ENCODE measurements around the gene BACH1.
A peak's percentile ranks its signal among the peaks of the same experiment; 100 is the strongest.

The BACH1 gene

DNA sequence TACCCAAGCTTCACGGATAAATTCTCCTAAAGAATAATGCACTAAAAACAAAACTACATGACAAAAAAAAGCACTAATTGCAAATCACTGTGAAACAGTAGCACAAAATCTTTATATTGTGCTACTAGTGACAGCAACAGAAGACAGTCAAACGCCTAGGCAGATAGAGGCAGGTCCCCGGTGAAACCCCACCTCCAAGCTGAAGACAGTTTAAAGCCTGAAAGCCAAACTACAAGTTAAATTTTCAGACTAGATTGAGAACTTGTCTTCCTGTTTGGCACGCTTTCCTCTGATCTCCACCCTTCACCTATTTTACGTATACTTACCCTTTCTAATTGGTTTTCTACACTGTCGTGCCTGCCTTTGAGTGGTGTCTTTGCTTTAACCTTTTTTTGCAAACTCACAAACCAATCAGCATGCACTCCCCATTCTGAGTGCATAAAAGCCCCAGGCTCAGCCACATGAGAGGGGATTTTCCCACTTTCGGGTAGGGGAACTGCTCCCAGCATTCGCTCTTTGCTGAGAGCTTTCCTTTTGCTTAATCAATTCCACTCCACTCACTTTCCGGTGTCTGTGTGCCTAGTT, 3.6 kb upstream of the BACH1 start:
- peak; percentile 23 for DNase-seq

DNA sequence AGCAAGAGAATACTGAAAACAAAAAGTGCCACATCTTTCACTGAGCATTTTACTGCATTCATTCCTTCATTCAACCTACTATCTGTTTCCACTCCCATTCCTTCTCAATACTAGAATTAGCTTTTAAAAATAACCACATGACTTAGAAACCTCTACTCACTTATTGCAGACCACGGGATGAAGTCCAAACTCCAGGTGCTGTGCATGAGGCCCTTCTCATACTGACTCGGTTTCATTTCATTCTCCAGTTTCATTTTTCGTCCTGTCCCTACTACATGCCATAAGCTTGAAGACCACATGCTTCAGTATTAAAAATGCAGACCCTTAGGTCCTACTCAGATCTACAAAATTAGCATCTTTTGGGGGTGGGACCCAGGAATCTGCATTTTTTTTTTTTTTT, 2.3 kb upstream of the BACH1 start:
- DNase-seq, result no peak

GRCh38 chr21:29297483-29298347, 1.0 kb upstream of the BACH1 start:
- no peak for DNase-seq

GRCh38 chr21:29299046-29299915, 559 bp downstream of the BACH1 start:
- peak; percentile 69 for DNase-seq

DNA sequence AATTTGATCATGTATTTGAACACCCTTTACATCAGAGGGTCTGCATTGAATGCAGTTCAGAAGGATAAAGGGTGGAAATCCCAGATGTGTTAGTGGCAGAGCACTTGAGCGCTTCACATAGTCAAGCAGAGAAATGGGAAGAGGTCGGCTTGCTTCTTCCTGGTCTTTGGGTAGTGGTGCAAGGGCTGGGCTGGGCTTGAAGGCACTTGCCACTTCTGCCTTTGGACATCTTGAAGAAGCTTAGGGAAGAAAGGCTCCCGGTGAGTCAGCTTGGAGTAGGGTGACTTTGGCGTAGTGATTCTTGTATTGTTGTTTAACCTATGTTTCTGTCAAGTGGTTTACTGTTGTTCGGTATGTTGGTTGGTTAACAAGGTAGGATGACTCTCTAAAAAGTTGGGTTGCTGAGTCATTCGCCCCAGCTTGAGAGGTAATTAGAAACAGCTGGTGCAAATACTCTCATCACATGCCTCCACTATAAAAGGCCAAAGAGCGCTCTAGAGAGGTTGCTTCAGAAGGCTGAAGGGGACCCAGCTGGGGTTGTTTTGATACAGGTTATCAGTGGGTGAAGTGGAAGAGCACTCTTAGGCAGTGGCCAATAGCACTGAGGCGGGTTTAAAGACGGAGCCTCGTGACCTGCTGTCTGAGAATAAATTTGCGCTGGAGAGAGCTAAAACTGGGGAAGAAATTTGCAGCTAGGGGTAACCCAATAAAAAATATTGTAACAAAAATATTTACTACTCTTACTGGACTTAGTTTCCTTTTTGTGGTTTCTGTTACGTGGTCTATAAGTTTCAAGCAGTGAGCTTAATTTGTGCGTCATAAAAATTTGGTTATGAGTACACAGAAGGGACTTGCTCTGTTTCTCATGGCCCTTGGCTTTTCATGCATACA, 1.4 kb downstream of the BACH1 start:
- peak; percentile 30 for DNase-seq

DNA sequence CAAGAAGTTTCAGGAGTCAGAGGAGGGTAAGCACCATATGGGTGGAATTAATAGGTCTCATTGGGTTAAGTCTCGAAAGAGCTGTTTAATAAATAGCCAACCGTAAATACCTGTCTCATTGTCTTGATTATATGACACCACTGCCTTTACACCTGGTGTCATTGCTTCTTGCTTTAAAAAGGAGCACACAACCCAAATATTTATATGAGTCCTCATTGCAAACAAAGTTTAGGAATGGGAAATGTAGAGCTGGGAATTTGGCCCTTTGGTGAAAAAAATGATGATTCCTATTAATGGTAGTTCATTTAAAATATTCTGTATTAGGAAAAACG, 2.1 kb downstream of the BACH1 start:
- DNase-seq, result no peak

DNA sequence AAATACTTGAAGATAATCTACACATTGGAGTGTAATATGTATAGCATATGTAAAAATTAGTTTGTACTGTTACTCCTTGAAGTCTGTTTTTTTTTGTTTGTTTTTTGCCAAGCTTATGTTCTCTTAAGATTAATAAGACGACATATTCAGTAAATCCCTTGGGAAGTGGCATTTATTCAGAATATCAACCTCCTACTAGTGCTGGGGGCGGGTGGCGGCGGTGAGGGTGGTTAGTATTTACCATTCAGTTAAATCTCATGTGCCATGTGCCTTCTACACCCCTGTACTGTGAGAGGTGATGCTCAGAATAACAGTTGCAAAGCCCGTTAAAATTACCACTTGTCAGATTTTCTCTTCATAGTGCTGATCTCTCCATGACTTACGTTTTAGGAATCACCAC, 3.0 kb downstream of the BACH1 start:
- DNase-seq, result no peak

- DNase-seq, result no peak
Measured at GRCh38 chr21:29302359-29302875, 3.7 kb downstream of the BACH1 start.

GRCh38 chr21:29303288-29303687, 4.6 kb downstream of the BACH1 start:
- DNase-seq, result no peak

DNA sequence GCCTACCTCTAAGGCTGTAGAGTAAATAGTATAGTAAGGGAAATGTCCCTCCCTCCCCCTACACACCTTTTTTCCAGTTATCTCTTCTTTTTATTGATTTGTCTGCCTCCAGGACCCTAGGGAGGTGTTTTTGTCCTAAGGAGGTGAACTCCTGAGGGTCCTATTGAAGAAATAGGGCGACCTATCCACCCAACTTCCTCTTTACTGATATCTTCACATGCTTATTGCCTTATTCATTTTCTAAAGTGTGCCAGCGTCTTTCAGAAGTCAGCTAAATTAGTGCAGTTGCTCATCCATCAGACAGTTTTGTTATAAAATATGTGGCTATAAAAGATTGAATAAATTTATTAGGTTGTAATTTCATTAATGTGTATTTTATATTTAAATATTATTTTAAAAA, 5.9 kb downstream of the BACH1 start:
- DNase-seq, result no peak

DNA sequence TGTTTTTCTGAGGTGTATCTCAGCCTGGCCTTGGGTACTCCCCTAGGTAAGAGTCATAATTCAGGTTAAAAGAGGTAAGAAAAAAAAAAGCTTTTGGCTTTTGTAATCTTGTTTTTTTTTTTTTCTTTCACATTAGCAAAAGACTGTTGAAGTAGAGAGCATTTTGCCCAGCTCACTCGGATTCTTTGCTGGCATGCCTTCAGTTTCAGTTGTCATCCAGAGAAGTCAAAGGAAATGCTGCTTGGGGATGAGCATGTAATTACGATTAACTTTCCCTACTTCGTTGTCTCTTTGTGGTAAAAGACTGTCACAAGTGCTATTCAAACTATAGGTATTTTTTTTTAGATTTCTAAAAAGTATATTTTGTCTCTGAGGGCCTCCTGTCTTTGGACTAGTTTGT, 6.3 kb downstream of the BACH1 start:
- no peak for DNase-seq

- DNase-seq, result no peak
Measured at GRCh38 chr21:29305561-29305960, 6.8 kb downstream of the BACH1 start.

- no peak for DNase-seq
Measured at GRCh38 chr21:29306920-29307319, 8.2 kb downstream of the BACH1 start.

DNA sequence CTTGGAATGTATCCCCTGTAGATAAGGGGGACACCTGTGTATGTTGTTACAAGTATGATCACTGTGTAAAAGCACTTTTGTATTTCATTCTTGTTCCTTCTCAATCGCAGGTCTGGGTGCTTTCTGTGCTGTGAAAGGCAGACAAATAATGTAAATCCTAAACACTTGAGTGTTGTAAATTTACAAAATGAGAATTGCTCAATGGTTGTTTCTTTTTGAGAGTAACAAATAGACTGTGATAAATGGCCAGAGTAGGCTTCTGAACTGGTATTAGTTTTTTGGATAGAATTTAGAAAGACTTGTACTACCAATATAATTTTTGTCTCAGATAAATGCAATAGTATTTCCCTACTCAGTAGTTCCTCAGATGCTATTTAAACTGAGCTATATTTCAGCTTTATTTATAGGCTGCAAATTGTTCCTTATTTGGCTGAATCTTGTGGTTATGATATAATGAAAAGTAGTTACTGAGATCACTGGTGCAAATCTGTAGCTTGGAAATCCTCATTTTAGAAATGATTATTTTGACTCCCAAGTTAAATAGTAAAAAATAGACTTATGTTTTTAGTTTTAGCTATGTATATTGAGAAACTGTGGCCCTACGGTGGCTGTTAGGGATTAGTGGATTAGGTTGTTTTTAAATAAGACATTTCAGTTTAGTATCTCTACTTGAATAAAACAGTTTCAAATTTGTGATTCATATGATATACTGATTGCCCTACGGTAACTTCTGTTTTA, 9.2 kb downstream of the BACH1 start:
- DNase-seq, result no peak

DNA sequence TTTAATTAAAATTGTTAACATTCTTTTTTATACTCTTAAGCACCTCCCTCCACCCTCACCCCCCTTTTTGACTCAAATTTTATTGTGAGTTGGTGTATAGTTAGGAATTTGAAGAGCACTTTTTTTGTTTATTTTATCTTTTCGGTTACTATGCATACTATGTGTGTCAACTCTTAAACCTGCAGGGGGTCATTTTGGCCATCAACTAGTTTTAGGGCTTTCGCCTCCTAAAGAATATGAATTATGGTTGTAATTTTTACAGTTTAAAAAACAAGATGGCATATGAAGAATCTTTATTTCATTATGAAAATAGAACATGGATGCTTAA, 9.7 kb downstream of the BACH1 start:
- no peak for DNase-seq

- no peak for DNase-seq
Measured at GRCh38 chr21:29309703-29310102, 11.0 kb downstream of the BACH1 start.

GRCh38 chr21:29311802-29312201, 13.1 kb downstream of the BACH1 start:
- DNase-seq, result no peak

- DNase-seq, result no peak
Measured at GRCh38 chr21:29312981-29313380, 14.3 kb downstream of the BACH1 start.

DNA sequence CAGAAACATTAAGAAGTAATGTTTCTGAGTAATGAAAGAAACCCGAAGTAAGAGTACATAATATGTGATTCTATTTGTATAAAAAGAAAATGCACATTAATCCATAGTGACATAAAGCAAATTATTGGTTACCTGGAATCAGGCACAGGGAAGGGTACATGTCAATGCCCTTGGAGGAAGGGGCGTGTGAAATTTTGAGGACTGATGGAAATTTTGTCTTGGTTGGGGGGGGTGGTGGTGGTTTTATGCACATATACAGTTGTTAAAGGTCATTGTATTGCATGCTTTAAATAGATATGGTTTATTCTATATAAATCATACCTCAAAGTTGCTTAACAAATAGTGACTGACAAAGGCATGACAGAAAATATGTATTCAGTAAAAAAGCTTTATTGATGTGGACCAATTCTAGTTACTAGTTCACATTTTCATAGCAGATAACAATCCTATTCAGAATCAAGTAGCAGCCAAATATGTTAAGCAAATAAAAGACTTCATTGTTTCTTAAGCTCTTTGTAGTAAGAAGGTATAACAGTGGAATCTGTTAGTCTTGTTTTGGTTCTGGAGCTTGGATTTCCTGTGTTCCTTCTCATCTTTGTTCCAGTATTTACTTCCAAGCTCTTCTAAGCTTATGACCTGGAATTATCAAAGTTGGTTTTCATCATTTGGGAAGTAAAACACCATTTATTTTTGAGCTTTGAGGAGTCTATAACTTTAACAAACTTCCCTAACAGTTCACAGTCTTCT, 15.1 kb downstream of the BACH1 start:
- no peak for DNase-seq

DNA sequence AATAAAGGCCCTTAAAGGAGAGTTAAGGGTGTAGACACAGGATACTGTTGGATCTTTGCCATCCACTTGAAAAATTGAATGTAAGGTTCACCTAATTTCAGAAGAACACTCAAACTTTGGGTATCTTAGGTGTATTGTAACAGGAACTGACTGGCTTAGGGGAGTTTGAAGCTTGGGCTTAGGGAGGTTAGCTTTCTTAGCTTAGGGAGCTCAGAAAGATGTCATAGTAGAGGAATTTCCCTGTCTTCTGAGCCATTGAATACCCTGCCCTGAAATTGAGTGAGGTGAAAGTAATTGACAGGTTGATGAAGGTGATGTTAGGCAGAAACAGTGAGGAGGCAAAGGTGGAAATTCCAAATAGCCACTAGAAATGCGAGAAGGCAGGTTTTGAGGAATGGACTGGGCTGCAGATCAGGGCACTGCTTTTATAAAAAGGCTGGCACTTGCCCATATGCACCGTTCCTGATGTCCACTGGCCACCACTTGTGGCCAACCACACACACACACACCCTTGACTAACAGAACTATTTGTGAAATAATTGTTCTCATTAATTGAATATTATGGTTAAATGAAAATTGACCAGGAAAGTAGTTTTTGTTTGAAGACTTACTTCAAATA, 16.5 kb downstream of the BACH1 start:
- no peak for DNase-seq

All from activated CD4-positive, alpha-beta T cell treated with anti-CD3 and anti-CD28 coated beads, Interleukin-2, amount 50 U/mL, for 1 hour (primary cell).